GM10266 (cell line): Measurements from ENCODE around the gene NFKBIE.
A peak's percentile ranks its signal among the peaks of the same experiment; 100 is the strongest.

ENCODE experiments used
- DNase-seq: peaks from one replicate; pipeline ENCODE4 v3.0.0; 2012; ENCODE audit errors: extremely low spot score
- CTCF ChIP-seq: IDR thresholded peaks from 2 replicates; pipeline ENCODE4 v1.5.1; 2012; ENCODE audit warnings: mild to moderate bottlenecking, low read depth; ENCODE audit not compliant: control insufficient read depth, insufficient read depth; ENCODE audit errors: missing control alignments

The NFKBIE gene

GRCh38 chr6:44250718-44251123 is 14.6 kb downstream of the NFKBIE start:
- TF ChIP-seq CTCF: no peak

DNA sequence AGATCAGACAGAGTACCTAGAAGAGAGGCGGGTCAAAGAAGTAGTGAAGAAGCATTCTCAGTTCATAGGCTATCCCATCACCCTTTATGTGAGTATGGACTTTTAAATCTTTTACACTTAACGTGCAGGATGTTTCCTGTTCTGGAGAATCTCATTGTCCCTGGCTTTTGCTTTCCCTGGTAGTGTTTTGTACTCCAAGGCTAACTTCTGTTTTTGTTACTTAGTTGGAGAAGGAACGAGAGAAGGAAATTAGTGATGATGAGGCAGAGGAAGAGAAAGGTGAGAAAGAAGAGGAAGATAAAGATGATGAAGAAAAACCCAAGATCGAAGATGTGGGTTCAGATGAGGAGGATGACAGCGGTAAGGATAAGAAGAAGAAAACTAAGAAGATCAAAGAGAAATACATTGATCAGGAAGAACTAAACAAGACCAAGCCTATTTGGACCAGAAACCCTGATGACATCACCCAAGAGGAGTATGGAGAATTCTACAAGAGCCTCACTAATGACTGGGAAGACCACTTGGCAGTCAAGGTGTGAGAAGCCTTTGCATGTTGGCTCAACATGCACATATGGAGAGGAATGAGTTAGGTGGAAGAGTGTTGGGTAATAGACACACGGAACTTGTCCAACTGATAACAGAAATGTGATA is 15.2 kb downstream of the NFKBIE start:
- DNase-seq: no peak
- no peak for TF ChIP-seq CTCF

More at GRCh38 chr6:44250718-44251123, 14.6 kb downstream of the NFKBIE start:
- no peak for DNase-seq

- TF ChIP-seq CTCF: no peak
- DNase-seq: no peak
Measured at GRCh38 chr6:44249082-44249748, 16.1 kb downstream of the NFKBIE start.

- TF ChIP-seq CTCF: no peak
- DNase-seq: no peak
Measured at GRCh38 chr6:44248579-44248978, 16.8 kb downstream of the NFKBIE start.

DNA sequence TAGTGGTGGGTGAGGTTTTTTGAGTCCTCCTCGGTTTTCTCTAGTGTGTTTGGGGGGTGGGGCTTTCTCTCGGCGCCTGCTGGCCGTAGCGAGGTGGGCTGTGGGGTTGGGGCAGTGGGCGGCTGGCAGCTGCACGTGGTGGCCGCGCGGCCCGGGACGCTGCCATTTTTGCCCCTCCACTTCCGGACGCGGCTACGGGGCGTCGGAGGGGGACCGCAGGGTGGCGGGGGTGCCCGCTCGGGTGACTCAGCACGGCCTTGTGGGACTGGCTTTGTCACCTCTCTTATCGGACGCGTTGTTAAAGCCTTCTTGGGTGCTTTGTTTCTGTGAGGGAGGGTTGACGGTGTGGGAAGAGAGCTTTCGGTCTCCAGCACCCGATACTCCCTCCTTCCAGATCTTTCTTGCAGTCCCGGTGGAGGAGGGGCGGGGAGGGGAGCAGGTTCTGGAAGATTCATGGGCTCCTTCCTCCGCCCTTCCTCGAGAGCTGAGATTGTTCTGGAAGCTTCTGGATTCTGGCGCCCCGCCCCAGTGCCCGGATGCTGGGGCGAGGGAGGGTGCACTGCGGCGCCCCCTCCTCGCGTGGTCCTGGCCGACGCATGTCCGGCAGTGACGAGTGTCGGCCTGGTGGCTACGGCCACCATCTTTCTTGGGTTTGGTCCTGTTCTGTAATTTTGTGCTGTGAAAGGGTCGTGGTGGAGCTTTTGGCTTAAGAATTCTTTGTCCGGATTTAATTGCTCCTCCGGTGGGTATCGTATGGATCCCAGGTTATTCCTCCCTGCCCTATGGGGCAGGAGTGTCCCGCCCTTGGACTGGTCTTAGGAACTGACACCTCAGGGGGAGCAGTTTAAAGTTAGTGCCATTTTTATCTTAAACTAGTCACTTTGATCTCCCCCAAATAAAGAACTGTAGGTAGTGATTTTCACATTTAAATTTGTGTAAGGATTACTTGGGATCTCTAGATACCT is 17.7 kb downstream of the NFKBIE start:
- peak; percentile 65 for DNase-seq

DNA sequence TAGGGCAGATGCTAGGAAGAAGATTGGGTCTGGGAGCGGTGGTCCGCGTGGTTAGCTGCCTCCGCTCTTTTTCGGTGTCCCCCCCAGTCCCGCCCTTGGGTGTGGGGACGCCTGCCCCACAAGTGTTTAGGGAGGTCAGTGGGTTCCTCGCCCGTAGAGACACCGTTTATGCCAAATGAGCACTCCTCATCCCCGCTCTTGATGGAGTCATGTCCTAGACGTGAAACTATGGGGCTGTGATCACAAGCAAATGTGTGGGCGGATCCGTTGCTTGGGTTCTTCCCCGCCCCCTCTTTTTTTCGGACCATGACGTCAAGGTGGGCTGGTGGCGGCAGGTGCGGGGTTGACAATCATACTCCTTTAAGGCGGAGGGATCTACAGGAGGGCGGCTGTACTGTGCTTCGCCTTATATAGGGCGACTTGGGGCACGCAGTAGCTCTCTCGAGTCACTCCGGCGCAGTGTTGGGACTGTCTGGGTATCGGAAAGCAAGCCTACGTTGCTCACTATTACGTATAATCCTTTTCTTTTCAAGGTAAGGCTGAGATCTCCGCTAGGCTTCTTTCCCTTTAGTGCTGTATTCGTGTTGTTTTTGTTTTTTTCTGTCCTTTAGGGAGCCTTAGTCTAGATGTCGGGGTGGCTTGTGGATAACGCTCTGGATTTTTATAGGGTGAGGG is 18.6 kb downstream of the NFKBIE start, which contains the start of gene HSP90AB1:
TSS of gene HSP90AB1 (plus strand) at position 439 of the 675 bp plus-strand sequence. CDS start 1,529 bp downstream, outside the sequence.
- TF ChIP-seq CTCF: no peak
- DNase-seq: peak; percentile 96

More for the DNA sequence above, 17.7 kb downstream of the NFKBIE start:
- TF ChIP-seq CTCF: no peak
